HG03457 (cell line): ENCODE data around the gene TPP1.

Source experiments
- ATAC-seq: cut with Tn5 transposase; IDR thresholded peaks from one replicate; pipeline ENCODE4 v1.9.1; 2021; ENCODE audit warnings: moderate number of reproducible peaks; ENCODE audit not compliant: unreplicated experiment

Gene TPP1

GRCh38 chr11:6566704-6567370 lies 52.4 kb downstream of the TPP1 start:
- ATAC-seq = no peak

DNA sequence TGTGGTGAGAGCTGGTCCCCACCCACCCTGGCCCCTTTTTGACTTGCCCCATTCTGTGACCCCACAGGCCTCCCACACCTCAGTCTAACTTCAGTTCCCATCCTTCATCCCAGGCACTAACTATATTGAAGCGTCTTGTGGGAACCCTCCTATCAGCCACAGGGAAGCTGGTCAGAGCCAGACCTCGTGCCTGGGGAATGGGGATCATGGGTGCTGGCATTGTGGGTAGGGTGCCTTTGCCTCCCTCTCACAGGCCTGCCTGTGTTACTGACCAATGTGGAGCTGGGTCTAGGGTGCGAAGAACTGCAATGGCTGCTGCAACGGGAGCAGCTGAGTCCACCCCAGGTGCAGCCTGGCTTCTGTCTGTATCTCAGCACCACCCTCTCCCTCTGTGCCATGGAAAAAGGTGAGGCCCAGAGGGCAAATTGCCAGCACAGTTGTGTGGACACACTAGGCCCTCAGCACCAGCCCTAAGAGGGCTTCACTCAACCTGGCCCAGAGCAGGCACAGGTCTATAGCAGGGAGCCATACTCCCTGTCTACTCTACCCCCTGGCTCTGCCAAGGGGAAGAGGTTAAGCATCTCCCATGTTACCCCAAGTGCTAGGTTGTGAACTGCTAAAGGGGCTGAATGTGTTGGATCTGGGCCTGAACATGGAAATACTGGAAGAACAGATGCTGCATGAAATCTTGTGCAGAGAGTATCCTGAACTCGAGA lies 53.1 kb downstream of the TPP1 start:
- ATAC-seq = no peak

DNA sequence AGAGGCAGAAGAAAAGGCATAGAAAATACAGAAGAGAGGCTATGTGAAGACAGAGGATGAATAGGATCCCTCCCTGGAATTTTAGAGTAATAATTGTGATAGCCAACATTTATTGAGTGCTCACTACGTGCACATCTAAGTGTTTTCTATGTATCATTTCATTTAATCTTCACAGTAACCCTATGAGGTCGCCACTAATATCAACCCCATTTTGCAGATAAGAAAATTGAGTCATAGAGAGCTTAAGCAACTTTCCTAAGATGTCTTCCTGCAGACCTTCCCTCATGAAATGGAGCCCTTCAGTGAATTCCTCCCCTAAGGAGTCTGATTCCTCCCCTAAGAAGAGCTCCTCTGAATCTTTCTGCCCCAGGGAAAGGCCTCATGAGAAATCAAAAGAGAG lies 53.9 kb downstream of the TPP1 start:
- ATAC-seq = no peak

GRCh38 chr11:6563667-6564066 lies 55.6 kb downstream of the TPP1 start:
- no peak for ATAC-seq

DNA sequence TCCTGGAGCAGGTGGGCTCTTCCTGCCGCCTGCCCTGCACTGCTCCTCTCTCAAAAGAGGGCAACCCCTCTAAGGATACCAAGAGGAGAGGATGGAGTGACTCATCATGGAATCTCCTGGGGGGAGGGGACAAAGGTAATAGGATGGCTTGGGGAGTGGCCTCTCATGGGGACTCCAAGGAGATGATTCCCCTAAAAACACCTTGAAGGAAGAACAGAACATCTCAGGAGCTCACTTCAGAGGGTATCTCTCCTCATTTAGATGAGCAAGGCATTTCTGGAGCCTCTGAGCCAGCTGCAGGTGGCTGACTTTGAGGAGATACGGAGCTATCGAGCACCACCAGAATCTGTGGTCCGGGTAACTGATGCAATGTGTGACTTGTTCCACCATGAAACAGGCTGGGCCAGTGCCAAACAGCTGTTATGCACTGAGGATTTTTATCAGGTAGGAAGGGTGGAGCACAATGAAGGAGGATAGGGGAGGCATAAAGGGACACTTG lies 56.1 kb downstream of the TPP1 start:
- ATAC-seq = no peak
